GM12878 (cell line): ENCODE data around the gene HCRT. TPM values are rescaled to one million over a fixed set of nuclear protein-coding genes. Genes with fewer than 3 reads are reported as not detected.

Experiments used
- CBX5 ChIP-seq: sonication (generic); IDR thresholded peaks from 2 replicates; pipeline ENCODE4 v1.6.1; 2016; ENCODE audit warnings: low read depth, moderate library complexity, mild to moderate bottlenecking, inconsistent platforms
- CEBPB ChIP-seq, 2 experiments: fragments of 150-350 bp in 1 of 2; IDR thresholded peaks; 2 replicates each; pipeline ENCODE4 v1.6.1; 2012 to 2014; ENCODE audit warnings: low read depth in 2 of 2, low read length in 2 of 2, borderline replicate concordance in 1 of 2, inconsistent platforms in 1 of 2
- CHD1 ChIP-seq: IDR thresholded peaks from 2 replicates; pipeline ENCODE4 v1.6.1; 2012; ENCODE audit warnings: low read depth, low read length, improper control_type of control experiment
- CREB1 ChIP-seq: IDR thresholded peaks from 2 replicates; pipeline ENCODE4 v1.6.1; 2012; ENCODE audit warnings: low read depth, mild to moderate bottlenecking, inconsistent platforms
- EED ChIP-seq: sonication (generic); IDR thresholded peaks from 2 replicates; pipeline ENCODE4 v1.6.1; 2016; ENCODE audit warnings: antibody characterized with exemption, low read depth
- EP300 ChIP-seq, 2 experiments: fragments of 150-350 bp in 1 of 2; IDR thresholded peaks; 2 replicates each; pipeline ENCODE4 v1.6.1; 2011 to 2012; ENCODE audit warnings: low read depth in 2 of 2, low read length in 2 of 2, borderline replicate concordance in 1 of 2, improper control_type of control experiment in 1 of 2, inconsistent platforms in 1 of 2; ENCODE audit not compliant: control insufficient read depth in 1 of 2
- ETV6 ChIP-seq, 2 experiments: fragments of 450-650 bp in 1 of 2; IDR thresholded peaks in 1 of 2; conservative IDR thresholded peaks in 1 of 2; 2 replicates each; pipeline ENCODE4 v1.6.1; 2014; ENCODE audit warnings: antibody characterized with exemption in 1 of 2, borderline replicate concordance in 1 of 2, low read depth in 1 of 2, mild to moderate bottlenecking in 1 of 2, moderate library complexity in 1 of 2
- HDAC6 ChIP-seq: fragments of 200-600 bp; sonication (generic); IDR thresholded peaks from one replicate; pipeline ENCODE4 v1.8.0; 2017; ENCODE audit warnings: antibody characterized with exemption; ENCODE audit not compliant: unreplicated experiment
- KAT2A ChIP-seq: conservative IDR thresholded peaks from 2 replicates; pipeline ENCODE4 v1.6.1; 2011; ENCODE audit warnings: low read depth, low read length; ENCODE audit not compliant: control insufficient read depth
- LARP7 ChIP-seq: fragments of 450-650 bp; IDR thresholded peaks from 2 replicates; pipeline ENCODE4 v1.6.1; 2017; ENCODE audit warnings: mild to moderate bottlenecking
- NFYB ChIP-seq: IDR thresholded peaks from 2 replicates; pipeline ENCODE4 v1.6.1; 2011; ENCODE audit warnings: low read depth, mild to moderate bottlenecking, low read length, improper control_type of control experiment, moderate library complexity; ENCODE audit not compliant: insufficient read depth
- NR2C2 ChIP-seq: IDR thresholded peaks from 2 replicates; pipeline ENCODE4 v1.6.1; 2011; ENCODE audit warnings: borderline replicate concordance, low read depth; ENCODE audit not compliant: control insufficient read depth, insufficient read length
- NR2F1 ChIP-seq: fragments of 450-650 bp; conservative IDR thresholded peaks from 2 replicates; pipeline ENCODE4 v1.6.1; 2017; ENCODE audit warnings: mild to moderate bottlenecking
- PAX8 ChIP-seq: fragments of 450-650 bp; IDR thresholded peaks from 2 replicates; pipeline ENCODE4 v1.6.1; 2017; ENCODE audit warnings: mild to moderate bottlenecking, moderate library complexity
- POU2F2 ChIP-seq: IDR thresholded peaks from 3 replicates; pipeline ENCODE4 v1.6.1; 2011; ENCODE audit warnings: low read depth, mild to moderate bottlenecking, low read length, borderline replicate concordance
- RAD21 ChIP-seq: IDR thresholded peaks from 2 replicates; pipeline ENCODE4 v1.6.1; 2011; ENCODE audit warnings: mild to moderate bottlenecking, low read depth, low read length, moderate library complexity; ENCODE audit not compliant: insufficient read depth
- RB1 ChIP-seq: fragments of 450-650 bp; formaldehyde crosslinking; IDR thresholded peaks from 2 replicates; pipeline ENCODE4 v1.6.1; 2017; ENCODE audit warnings: mild to moderate bottlenecking, borderline replicate concordance
- RUNX3 ChIP-seq: IDR thresholded peaks from 2 replicates; pipeline ENCODE4 v1.6.1; 2012; ENCODE audit warnings: low read length, inconsistent platforms
- SMAD1 ChIP-seq: fragments of 450-650 bp; IDR thresholded peaks from 2 replicates; pipeline ENCODE4 v1.6.1; 2018; ENCODE audit warnings: mild to moderate bottlenecking, low read depth; ENCODE audit not compliant: partially characterized antibody
- TCF12 ChIP-seq: IDR thresholded peaks from 2 replicates; pipeline ENCODE4 v1.6.1; 2011; ENCODE audit warnings: low read depth, mild to moderate bottlenecking, low read length
- polyA plus RNA-seq, 11 experiments: library from polyadenylated mRNA; depleted of rRNA in 4 of 11; unstranded in 6 of 11; stranded (reverse) in 5 of 11; fragments of >200 nt; fragmentation: Nextera tagmentation in 4 of 11; fragmentation: Illumina TruSeq in 1 of 11; extraction: Ambion mirVana in 4 of 11; extraction: Trizol in 1 of 11; gene quantifications; 1 replicate in 1 of 11; 2 replicates in 10 of 11; pipeline versions ENCODE4 v1.2.1 to v1.2.3, GENCODE V29; 2011 to 2016; ENCODE audit warnings: inconsistent platforms in 2 of 11, missing spikeins in 2 of 11, low read depth in 1 of 11
- total RNA-seq, 4 experiments: library from RNA; depleted of rRNA in 3 of 4; stranded (reverse); fragments of >200 nt in 3 of 4; fragmentation: Illumina TruSeq in 1 of 4; extraction: Trizol in 1 of 4; gene quantifications; 2 replicates each; pipeline versions ENCODE4 v1.2.1 to v1.2.3, GENCODE V29; 2013 to 2021
- TF ChIP-seq, protein P1 (sequence below): fragments of 450-650 bp; IDR thresholded peaks from 2 replicates; pipeline ENCODE4 v1.6.1; 2017; ENCODE audit warnings: mild to moderate bottlenecking, moderate library complexity
- TF ChIP-seq, protein P2 (sequence below): IDR thresholded peaks from 2 replicates; pipeline ENCODE4 v1.6.1; 2012; ENCODE audit warnings: low read depth, low read length, improper control_type of control experiment
- TF ChIP-seq, protein P3 (sequence below): fragments of 450-650 bp; IDR thresholded peaks from 2 replicates; pipeline ENCODE4 v1.6.1; 2017; ENCODE audit warnings: mild to moderate bottlenecking

Gene HCRT
- total and polyA plus RNA-seq, 10 of the 15 experiments (the other 5 are each of a cell fraction or from before 2014, with no cell fraction given): 0.41 TPM; not detected in 9

DNA sequence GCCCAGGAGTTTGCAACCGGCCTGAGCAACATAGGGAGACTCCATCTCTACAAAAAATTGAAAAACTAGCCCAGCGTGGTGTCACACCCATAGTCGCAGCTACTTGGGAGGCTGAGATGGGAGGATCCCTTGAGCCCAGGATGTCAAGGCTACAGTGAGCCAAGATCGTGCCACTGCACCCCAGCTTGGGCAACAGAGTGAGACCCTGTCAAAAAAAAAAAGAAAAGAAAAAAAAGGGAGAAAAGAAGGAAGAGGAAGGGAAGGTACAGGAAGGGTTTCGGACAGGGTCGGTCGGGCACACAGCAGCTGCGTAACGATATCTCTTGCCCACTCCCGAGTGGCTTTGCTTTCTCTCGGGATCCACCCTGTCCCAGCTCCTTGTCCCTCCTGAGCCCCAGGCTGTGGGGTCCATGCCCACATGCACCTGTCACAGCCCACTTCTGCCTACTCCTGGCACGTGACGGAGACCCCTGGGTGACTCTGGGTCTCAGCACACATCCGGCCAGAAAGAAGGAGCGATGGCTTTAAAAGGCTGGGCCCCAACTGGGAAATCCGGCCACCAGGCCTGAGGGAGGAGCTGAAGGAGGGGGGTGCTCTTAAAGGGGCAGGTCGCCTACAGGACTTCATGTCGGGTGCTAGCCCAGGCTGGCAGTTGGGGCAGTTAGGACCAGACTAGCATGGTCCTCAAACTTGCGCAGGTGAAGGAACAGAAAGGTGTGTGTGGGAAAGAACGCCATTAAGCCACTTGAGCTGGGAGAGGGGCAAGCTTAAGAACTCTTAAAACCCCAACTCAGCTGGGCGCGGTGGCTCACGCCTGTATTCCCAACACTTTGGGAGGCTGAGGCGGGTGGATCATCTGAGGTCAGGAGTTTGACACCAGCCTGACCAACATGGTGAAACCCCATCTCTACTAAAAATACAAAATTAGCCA is 9.0 kb upstream of the HCRT start, which contains the start of gene GHDC (continued):
- TF ChIP-seq, protein P1, sequence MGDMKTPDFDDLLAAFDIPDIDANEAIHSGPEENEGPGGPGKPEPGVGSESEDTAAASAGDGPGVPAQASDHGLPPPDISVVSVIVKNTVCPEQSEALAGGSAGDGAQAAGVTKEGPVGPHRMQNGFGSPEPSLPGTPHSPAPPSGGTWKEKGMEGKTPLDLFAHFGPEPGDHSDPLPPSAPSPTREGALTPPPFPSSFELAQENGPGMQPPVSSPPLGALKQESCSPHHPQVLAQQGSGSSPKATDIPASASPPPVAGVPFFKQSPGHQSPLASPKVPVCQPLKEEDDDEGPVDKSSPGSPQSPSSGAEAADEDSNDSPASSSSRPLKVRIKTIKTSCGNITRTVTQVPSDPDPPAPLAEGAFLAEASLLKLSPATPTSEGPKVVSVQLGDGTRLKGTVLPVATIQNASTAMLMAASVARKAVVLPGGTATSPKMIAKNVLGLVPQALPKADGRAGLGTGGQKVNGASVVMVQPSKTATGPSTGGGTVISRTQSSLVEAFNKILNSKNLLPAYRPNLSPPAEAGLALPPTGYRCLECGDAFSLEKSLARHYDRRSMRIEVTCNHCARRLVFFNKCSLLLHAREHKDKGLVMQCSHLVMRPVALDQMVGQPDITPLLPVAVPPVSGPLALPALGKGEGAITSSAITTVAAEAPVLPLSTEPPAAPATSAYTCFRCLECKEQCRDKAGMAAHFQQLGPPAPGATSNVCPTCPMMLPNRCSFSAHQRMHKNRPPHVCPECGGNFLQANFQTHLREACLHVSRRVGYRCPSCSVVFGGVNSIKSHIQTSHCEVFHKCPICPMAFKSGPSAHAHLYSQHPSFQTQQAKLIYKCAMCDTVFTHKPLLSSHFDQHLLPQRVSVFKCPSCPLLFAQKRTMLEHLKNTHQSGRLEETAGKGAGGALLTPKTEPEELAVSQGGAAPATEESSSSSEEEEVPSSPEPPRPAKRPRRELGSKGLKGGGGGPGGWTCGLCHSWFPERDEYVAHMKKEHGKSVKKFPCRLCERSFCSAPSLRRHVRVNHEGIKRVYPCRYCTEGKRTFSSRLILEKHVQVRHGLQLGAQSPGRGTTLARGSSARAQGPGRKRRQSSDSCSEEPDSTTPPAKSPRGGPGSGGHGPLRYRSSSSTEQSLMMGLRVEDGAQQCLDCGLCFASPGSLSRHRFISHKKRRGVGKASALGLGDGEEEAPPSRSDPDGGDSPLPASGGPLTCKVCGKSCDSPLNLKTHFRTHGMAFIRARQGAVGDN: peak; percentile 53; the same call in 1 of the 2 replicates
- TF ChIP-seq TCF12 (no peak), NR2C2 (no peak), ETV6 (conservative IDR thresholded peaks at IDR 0.05 in 1 of 2, IDR thresholded peaks at IDR 0.05 in 1 of 2; ENCODE audit: borderline replicate concordance in 1 of 2, low read depth in 1 of 2) (no peak), RAD21 (no peak), CHD1 (no peak), CBX5 (no peak), KAT2A (no peak), RB1 (peak; percentile 68), CEBPB (IDR thresholded peaks at IDR 0.05; ENCODE audit: borderline replicate concordance in 1 of 2, low read depth in 2 of 2, low read length in 2 of 2) (no peak), PAX8 (no peak), HDAC6 (no peak), RUNX3 (no peak), POU2F2 (no peak), NR2F1 (peak; percentile 57; the same call in 1 of the 2 replicates), CREB1 (peak; percentile 44; the same call in 1 of the 2 replicates), NFYB (no peak), EED (no peak), LARP7 (0 out of 2 replicates have a peak, but pooled peaks have one; percentile 21), SMAD1 (no peak), EP300 (IDR thresholded peaks at IDR 0.05; ENCODE audit: borderline replicate concordance in 1 of 2, control insufficient read depth in 1 of 2, low read depth in 2 of 2, low read length in 2 of 2) (no peak)
- TF ChIP-seq, protein P2, sequence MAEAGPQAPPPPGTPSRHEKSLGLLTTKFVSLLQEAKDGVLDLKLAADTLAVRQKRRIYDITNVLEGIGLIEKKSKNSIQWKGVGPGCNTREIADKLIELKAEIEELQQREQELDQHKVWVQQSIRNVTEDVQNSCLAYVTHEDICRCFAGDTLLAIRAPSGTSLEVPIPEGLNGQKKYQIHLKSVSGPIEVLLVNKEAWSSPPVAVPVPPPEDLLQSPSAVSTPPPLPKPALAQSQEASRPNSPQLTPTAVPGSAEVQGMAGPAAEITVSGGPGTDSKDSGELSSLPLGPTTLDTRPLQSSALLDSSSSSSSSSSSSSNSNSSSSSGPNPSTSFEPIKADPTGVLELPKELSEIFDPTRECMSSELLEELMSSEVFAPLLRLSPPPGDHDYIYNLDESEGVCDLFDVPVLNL: no peak
- TF ChIP-seq, protein P3, sequence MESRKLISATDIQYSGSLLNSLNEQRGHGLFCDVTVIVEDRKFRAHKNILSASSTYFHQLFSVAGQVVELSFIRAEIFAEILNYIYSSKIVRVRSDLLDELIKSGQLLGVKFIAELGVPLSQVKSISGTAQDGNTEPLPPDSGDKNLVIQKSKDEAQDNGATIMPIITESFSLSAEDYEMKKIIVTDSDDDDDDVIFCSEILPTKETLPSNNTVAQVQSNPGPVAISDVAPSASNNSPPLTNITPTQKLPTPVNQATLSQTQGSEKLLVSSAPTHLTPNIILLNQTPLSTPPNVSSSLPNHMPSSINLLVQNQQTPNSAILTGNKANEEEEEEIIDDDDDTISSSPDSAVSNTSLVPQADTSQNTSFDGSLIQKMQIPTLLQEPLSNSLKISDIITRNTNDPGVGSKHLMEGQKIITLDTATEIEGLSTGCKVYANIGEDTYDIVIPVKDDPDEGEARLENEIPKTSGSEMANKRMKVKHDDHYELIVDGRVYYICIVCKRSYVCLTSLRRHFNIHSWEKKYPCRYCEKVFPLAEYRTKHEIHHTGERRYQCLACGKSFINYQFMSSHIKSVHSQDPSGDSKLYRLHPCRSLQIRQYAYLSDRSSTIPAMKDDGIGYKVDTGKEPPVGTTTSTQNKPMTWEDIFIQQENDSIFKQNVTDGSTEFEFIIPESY: 0 out of 2 replicates have a peak, but pooled peaks have one; percentile 58
